ENCODE measurements around the gene IL1RL1.

Gene IL1RL1

GRCh38 chr2:102315921-102316320, 4.6 kb downstream of the IL1RL1 start:
- H3K9me2 ChIP-seq (replicated peaks; ENCODE audit: control insufficient read depth, low read length): no peaks in the 10 kb centered on the region
- H4K20me1 ChIP-seq (ENCODE audit: control insufficient read depth, insufficient read depth, low read depth, low read length): no peaks in the 10 kb centered on the region
- no peaks in the 10 kb centered on the region for H3K79me2 ChIP-seq (ENCODE audit: control insufficient read depth, low read length)
- no peak for TF ChIP-seq CTCF (IDR thresholded peaks at IDR 0.05; ENCODE audit: low read depth, low read length, poor library complexity, severe bottlenecking)
- TF ChIP-seq EZH2phosphoT487 (IDR thresholded peaks at IDR 0.05; ENCODE audit: borderline replicate concordance, low read length): no peak
- no peaks in the 10 kb centered on the region for H3K36me3 ChIP-seq (ENCODE audit: control insufficient read depth, low read length)
- H3F3A ChIP-seq (ENCODE audit: control insufficient read depth, insufficient read depth): no peaks in the 10 kb centered on the region
- H3K4me2 ChIP-seq (ENCODE audit: low read length): no peak overlapping the region
- no peaks in the 10 kb centered on the region for H3K4me1 ChIP-seq (ENCODE audit: control insufficient read depth, low read length)
- H3K27ac ChIP-seq (ENCODE audit: low read depth, low read length): no peak overlapping the region
- no peak overlapping the region for H3K4me3 ChIP-seq (ENCODE audit: low read length)
- H3K9me3 ChIP-seq (ENCODE audit: control insufficient read depth, insufficient read depth, low read length): no peaks in the 10 kb centered on the region
- no peaks in the 10 kb centered on the region for H3K27me3 ChIP-seq (ENCODE audit: control insufficient read depth, low read length)

GRCh38 chr2:102317715-102318114, 6.4 kb downstream of the IL1RL1 start:
- H3K36me3 ChIP-seq (ENCODE audit: control insufficient read depth, low read length): no peaks in the 10 kb centered on the region
- no peaks in the 10 kb centered on the region for H3K79me2 ChIP-seq (ENCODE audit: control insufficient read depth, low read length)
- H3K4me1 ChIP-seq (ENCODE audit: control insufficient read depth, low read length): no peaks in the 10 kb centered on the region
- no peaks in the 10 kb centered on the region for H3K9me2 ChIP-seq (replicated peaks; ENCODE audit: control insufficient read depth, low read length)
- H3K4me3 ChIP-seq (ENCODE audit: low read length): no peak overlapping the region
- no peaks in the 10 kb centered on the region for H3K9me3 ChIP-seq (ENCODE audit: control insufficient read depth, insufficient read depth, low read length)
- TF ChIP-seq CTCF (IDR thresholded peaks at IDR 0.05; ENCODE audit: low read depth, low read length, poor library complexity, severe bottlenecking): no peak
- TF ChIP-seq EZH2phosphoT487 (IDR thresholded peaks at IDR 0.05; ENCODE audit: borderline replicate concordance, low read length): no peak
- no peaks in the 10 kb centered on the region for H4K20me1 ChIP-seq (ENCODE audit: control insufficient read depth, insufficient read depth, low read depth, low read length)
- no peaks in the 10 kb centered on the region for H3K27me3 ChIP-seq (ENCODE audit: control insufficient read depth, low read length)
- no peak overlapping the region for H3K27ac ChIP-seq (ENCODE audit: low read depth, low read length)
- H3F3A ChIP-seq (ENCODE audit: control insufficient read depth, insufficient read depth): no peaks in the 10 kb centered on the region
- H3K4me2 ChIP-seq (ENCODE audit: low read length): no peak overlapping the region

GRCh38 chr2:102318437-102318836, 7.1 kb downstream of the IL1RL1 start:
- Histone ChIP-seq H3K27ac (ENCODE audit: low read depth, low read length) (no peak overlapping the region), H3K79me2 (ENCODE audit: control insufficient read depth, low read length) (no peaks in the 10 kb centered on the region), H3K4me2 (ENCODE audit: low read length) (no peak overlapping the region), H3K9me3 (ENCODE audit: control insufficient read depth, insufficient read depth, low read length) (no peaks in the 10 kb centered on the region), H3F3A (ENCODE audit: control insufficient read depth, insufficient read depth) (no peaks in the 10 kb centered on the region), H3K4me3 (ENCODE audit: low read length) (no peak overlapping the region), H4K20me1 (ENCODE audit: control insufficient read depth, insufficient read depth, low read depth, low read length) (no peaks in the 10 kb centered on the region), H3K4me1 (ENCODE audit: control insufficient read depth, low read length) (no peaks in the 10 kb centered on the region), H3K36me3 (ENCODE audit: control insufficient read depth, low read length) (no peaks in the 10 kb centered on the region), H3K9me2 (replicated peaks; ENCODE audit: control insufficient read depth, low read length) (no peaks in the 10 kb centered on the region), H3K27me3 (ENCODE audit: control insufficient read depth, low read length) (no peaks in the 10 kb centered on the region)
- TF ChIP-seq CTCF (IDR thresholded peaks at IDR 0.05; ENCODE audit: low read depth, low read length, poor library complexity, severe bottlenecking): no peak
- TF ChIP-seq EZH2phosphoT487 (IDR thresholded peaks at IDR 0.05; ENCODE audit: borderline replicate concordance, low read length): no peak
